ENCODE measurements around the gene ADORA3. TPM values are rescaled to one million over a fixed set of nuclear protein-coding genes. Genes with fewer than 3 reads are reported as not detected.

Gene ADORA3
- total RNA-seq, 1 experiment from 2014 or later: not detected

DNA sequence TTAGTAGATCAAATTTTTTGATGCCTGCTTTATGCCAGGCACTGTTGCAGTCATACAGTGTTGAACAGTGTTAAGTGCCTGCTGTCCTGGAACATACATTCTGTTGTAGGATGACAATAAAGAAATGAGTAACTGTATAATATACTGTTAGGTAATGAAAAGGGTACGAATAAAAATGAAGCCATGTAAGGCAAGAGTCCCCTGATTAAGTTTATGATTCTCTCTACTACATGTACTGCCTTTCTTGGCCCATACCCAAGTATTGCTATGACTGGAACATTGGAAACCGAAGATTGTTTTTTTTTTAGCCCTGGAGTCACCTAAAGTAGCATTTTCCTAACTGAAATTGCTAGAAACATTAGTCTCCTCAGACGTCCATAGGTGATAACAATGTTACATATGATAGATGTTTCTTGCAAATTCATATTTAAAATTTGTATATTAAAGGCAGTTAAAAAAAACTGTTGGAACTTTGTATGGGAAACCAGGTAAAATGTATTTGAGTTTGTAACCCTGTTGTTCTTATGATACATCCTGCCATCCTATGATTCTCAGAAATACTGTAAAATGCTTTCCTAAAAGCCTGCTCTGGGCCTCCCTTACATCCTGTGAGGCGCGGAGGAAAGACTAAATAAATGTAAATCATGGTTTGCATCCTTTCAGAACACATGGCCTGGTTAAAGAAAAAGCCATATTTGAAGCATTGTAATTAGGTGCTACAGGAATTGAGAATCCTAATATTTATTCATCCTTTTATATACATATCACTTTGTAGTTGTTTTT is 48.4 kb downstream of the ADORA3 start:
- Histone ChIP-seq H3K4me3 (no peak overlapping the region), H3K27me3 (no peaks in the 10 kb centered on the region), H3K9me3 (replicated peaks) (no peaks in the 10 kb centered on the region), H3K36me3 (peaks cover 68% of the 10 kb centered on the region), H3K4me1 (no peaks in the 10 kb centered on the region), H3K27ac (no peak overlapping the region)
- DNase-seq: no peak

DNA sequence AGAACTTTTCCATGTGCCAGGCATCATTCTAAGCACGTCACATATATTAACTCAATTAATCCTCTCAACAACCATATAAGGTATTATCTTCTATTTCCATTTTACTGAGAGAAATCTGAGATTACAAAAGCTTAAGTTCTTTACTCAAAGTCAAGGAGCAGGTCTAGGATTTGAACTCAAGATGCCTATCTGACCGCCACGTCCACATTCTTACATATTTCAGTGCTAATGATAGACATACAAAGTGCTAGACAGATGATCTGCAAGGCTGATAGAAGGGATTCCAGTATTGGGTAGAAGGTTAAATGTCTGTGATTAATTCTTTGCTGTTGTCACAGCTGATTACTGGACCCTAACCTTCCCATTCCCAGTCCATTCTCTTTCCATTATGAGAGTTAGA is 49.7 kb downstream of the ADORA3 start:
- Histone ChIP-seq H3K4me3 (no peak overlapping the region), H3K36me3 (peaks cover 56% of the 10 kb centered on the region), H3K9me3 (replicated peaks) (no peaks in the 10 kb centered on the region), H3K27ac (no peak overlapping the region), H3K27me3 (no peaks in the 10 kb centered on the region), H3K4me1 (no peaks in the 10 kb centered on the region)
- no peak for DNase-seq

DNA sequence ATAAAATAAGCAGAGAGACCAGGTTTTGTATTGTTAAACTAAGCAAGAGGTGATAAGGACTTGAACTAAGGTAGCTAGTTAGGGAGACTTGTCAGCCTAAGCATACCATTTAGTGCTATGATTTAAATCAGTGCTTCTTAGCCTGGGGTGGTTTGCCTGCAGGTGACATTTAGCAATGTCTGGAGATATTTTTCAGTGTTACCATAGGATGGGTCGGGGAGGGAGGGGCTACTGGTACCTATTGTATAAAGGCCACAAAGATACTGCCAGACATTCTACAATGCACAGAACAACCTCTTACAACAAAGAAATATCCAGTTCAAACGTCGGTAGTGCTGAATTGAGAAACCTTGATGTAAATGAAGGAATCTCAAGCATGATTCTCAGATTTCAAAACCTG is 50.9 kb downstream of the ADORA3 start:
- Histone ChIP-seq H3K9me3 (replicated peaks) (no peaks in the 10 kb centered on the region), H3K4me1 (no peaks in the 10 kb centered on the region), H3K27me3 (no peaks in the 10 kb centered on the region), H3K4me3 (no peak overlapping the region), H3K36me3 (peaks cover 47% of the 10 kb centered on the region), H3K27ac (no peak overlapping the region)
- no peak for DNase-seq

DNA sequence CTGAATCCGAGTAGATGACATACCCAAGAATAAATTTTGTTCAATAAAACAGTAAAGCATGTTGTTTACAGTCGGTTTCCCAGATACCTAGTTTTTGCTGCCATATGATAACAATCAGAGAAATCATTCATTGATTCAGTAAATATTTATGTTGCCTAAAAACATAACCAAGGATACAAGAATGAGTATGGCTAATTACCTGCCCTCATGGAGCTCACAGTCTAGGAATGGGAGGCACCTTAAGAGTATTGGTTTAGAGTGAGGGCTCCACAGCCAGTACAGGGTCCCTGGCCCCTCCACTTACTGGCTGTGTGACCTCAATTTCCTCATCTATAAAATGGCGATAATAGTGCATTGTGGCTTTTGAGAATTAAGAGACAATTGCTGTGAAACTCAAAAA is 53.2 kb downstream of the ADORA3 start:
- no peaks in the 10 kb centered on the region for H3K27me3 ChIP-seq
- H3K9me3 ChIP-seq (replicated peaks): no peaks in the 10 kb centered on the region
- H3K27ac ChIP-seq: peak overlapping the region; percentile 70; the same call in 1 of the 2 replicates
- peaks cover 45% of the 10 kb centered on the region for H3K36me3 ChIP-seq
- H3K4me3 ChIP-seq: peak overlapping the region; percentile 85
- DNase-seq: no peak
- H3K4me1 ChIP-seq: no peaks in the 10 kb centered on the region

DNA sequence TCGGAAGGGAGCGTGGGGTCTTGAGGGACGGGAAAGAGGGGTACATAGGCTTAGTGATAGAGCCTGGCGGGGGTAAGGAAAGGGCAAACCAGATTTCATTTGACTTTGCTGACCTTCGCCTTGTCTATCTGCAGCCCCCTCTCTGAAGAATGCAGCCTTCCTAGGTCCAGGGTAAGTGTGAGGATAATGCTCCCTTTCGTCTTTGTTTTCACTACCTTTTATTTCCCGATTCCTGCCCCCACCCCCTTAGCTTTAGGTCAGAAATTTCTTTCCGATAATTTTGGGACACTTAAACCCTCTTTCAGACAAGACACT is 53.8 kb downstream of the ADORA3 start:
- Histone ChIP-seq H3K9me3 (replicated peaks) (no peaks in the 10 kb centered on the region), H3K27ac (peak overlapping the region; percentile 70), H3K27me3 (no peaks in the 10 kb centered on the region), H3K36me3 (peaks cover 39% of the 10 kb centered on the region), H3K4me3 (peak overlapping the region; percentile 85), H3K4me1 (no peaks in the 10 kb centered on the region)
- DNase-seq: no peak

Other genes starting within 250 kb of the ADORA3 start
- gene CHIA, start 212.8 kb downstream of the ADORA3 start, total RNA-seq (2014; rRNA removed; shearing (Covaris generic)): not detected in 2 replicates
- 0.66 and 1.8 TPM in 2 replicates for gene OVGP1, start 75.9 kb downstream of the ADORA3 start, total RNA-seq (2014; rRNA removed; shearing (Covaris generic))
- 79.8 and 80.9 TPM in 2 replicates for gene WDR77, start 54.4 kb downstream of the ADORA3 start, total RNA-seq (2014; rRNA removed; shearing (Covaris generic))
- gene ATP5PB, start 54.2 kb downstream of the ADORA3 start, total RNA-seq (2014; rRNA removed; shearing (Covaris generic)): 527 and 545 TPM in 2 replicates
- 0.13 and 0.24 TPM in 2 replicates for gene C1orf162, start 29.6 kb downstream of the ADORA3 start, total RNA-seq (2014; rRNA removed; shearing (Covaris generic))
- not detected in 2 replicates for gene TMIGD3, start within 50 bp of the ADORA3 start, total RNA-seq (2014; rRNA removed; shearing (Covaris generic))
- 33.8 and 39.0 TPM in 2 replicates for gene RAP1A, start 116.2 kb upstream of the ADORA3 start, total RNA-seq (2014; rRNA removed; shearing (Covaris generic))
- 21.3 and 22.1 TPM in 2 replicates for gene INKA2, start 235.8 kb upstream of the ADORA3 start, total RNA-seq (2014; rRNA removed; shearing (Covaris generic))